HepG2 (cell line): ENCODE measurements around the gene RIOK2. TPM values are rescaled to one million over a fixed set of nuclear protein-coding genes. Genes with fewer than 3 reads are reported as not detected.

ENCODE experiments used
- ATAC-seq: fragments of 200-7000 bp; cut with Tn5 transposase; 3 replicates; pipeline ENCODE4 v1.9.1; 2020; ENCODE audit warnings: mild to moderate bottlenecking, moderate library complexity
- BruUV-seq: library from RNA; stranded (reverse); fragments of 400-500 nt; replicated peaks from 2 replicates; lab custom pipeline; 2021; lab: Mats Ljungman, UMichigan
- CTCF ChIA-PET: fragments of 300-600 bp; formaldehyde crosslinking; extraction: SDS; loops from one replicate; lab custom pipeline; 2021; ENCODE audit warnings: low total read pairs, inconsistent platforms, low intra/inter-chr PET ratio; lab: Yijun Ruan, JAX
- POLR2A ChIA-PET: fragments of 350-600 bp; sonication (Branson Sonifier 250); formaldehyde crosslinking; loops from one replicate; lab custom pipeline; 2020; ENCODE audit warnings: antibody characterized with exemption, inconsistent platforms; lab: Yijun Ruan, JAX
- DNase-seq: peaks from one replicate; pipeline ENCODE4 v3.0.0-alpha.2; 2015; ENCODE audit warnings: low spot score
- FAIRE-seq: peaks from 3 replicates; lab custom pipeline; 2011; peaks lifted over from hg19 to GRCh38; lab: Jason Lieb, UNC
- H2AFZ ChIP-seq: one replicate; pipeline ENCODE4 v1.6.1; 2011; ENCODE audit warnings: low read length, inconsistent platforms
- H3K27ac ChIP-seq: fragments of 300-600 bp; 3 replicates; pipeline ENCODE4 v1.8.0; 2011; ENCODE audit warnings: mixed run types, mild to moderate bottlenecking, mixed read lengths, low read length, inconsistent platforms; ENCODE audit not compliant: insufficient read depth; ENCODE audit errors: extremely low read length
- H3K27me3 ChIP-seq, 2 experiments: fragments of 200-600 bp in 1 of 2; 2 replicates in 1 of 2; 3 replicates in 1 of 2; pipeline versions ENCODE4 v1.6.0 to v1.8.0; 2011; ENCODE audit warnings: low read length in 2 of 2, mild to moderate bottlenecking in 2 of 2, moderate library complexity in 2 of 2, inconsistent platforms in 1 of 2; ENCODE audit not compliant: insufficient read depth in 2 of 2, control insufficient read depth in 1 of 2
- H3K36me3 ChIP-seq, 2 experiments: fragments of 200-600 bp in 1 of 2; replicated peaks in 1 of 2; 2 replicates in 1 of 2; 3 replicates in 1 of 2; pipeline versions ENCODE4 v1.5.1 to v1.8.0; 2011; ENCODE audit warnings: low read length in 2 of 2, inconsistent platforms in 1 of 2; ENCODE audit not compliant: insufficient read depth in 2 of 2, control insufficient read depth in 1 of 2
- H3K4me1 ChIP-seq: 2 replicates; pipeline ENCODE4 v1.5.1; 2012; ENCODE audit warnings: low read length, inconsistent platforms; ENCODE audit not compliant: insufficient read depth
- H3K4me2 ChIP-seq: 2 replicates; pipeline ENCODE4 v1.6.0; 2011; ENCODE audit warnings: low read depth, low read length, inconsistent platforms
- H3K4me3 ChIP-seq, 3 experiments: fragments of 200-600 bp in 1 of 3; sonication (generic), shearing (Covaris generic) in 1 of 3; replicated peaks in 1 of 3; 2 replicates each; pipeline ENCODE4 v1.5.1; 2011 to 2016; ENCODE audit warnings: low read length in 3 of 3, inconsistent platforms in 2 of 3, low read depth in 2 of 3, mild to moderate bottlenecking in 2 of 3, control low read depth in 1 of 3, mixed read lengths in 1 of 3; ENCODE audit not compliant: insufficient read depth in 1 of 3
- H3K79me2 ChIP-seq: one replicate; pipeline ENCODE4 v1.6.1; 2011; ENCODE audit warnings: low read length, inconsistent platforms; ENCODE audit not compliant: insufficient read depth
- H3K9ac ChIP-seq: 2 replicates; pipeline ENCODE4 v1.6.0; 2011; ENCODE audit warnings: mild to moderate bottlenecking, low read depth, low read length, inconsistent platforms; ENCODE audit not compliant: insufficient read depth
- H3K9me3 ChIP-seq: 2 replicates; pipeline ENCODE4 v1.5.1; 2012; ENCODE audit warnings: mild to moderate bottlenecking, low read length
- H4K20me1 ChIP-seq: 2 replicates; pipeline ENCODE4 v1.6.0; 2011; ENCODE audit warnings: inconsistent platforms, mild to moderate bottlenecking, low read length, moderate library complexity; ENCODE audit not compliant: insufficient read depth
- AHR ChIP-seq: IDR thresholded peaks from 2 replicates; pipeline ENCODE4 v1.6.1; 2018; ENCODE audit warnings: missing genetic modification reagents, missing compliant biosample characterization
- AKNA ChIP-seq: sonication (generic); formaldehyde crosslinking; IDR thresholded peaks from 2 replicates; pipeline ENCODE4 v1.4.0; 2020; ENCODE audit warnings: missing genetic modification reagents, borderline replicate concordance
- CSRNP1 ChIP-seq: sonication (generic); formaldehyde crosslinking; IDR thresholded peaks from 2 replicates; pipeline ENCODE4 v1.8.1; 2023; ENCODE audit warnings: mild to moderate bottlenecking, missing genetic modification reagents
- MBD4 ChIP-seq: IDR thresholded peaks from 2 replicates; pipeline ENCODE4 v1.6.1; 2012; ENCODE audit warnings: low read length, inconsistent platforms, borderline replicate concordance
- MEF2D ChIP-seq: sonication (generic); formaldehyde crosslinking; IDR thresholded peaks from 2 replicates; pipeline ENCODE4 v1.5.1; 2020; ENCODE audit warnings: mild to moderate bottlenecking, missing genetic modification reagents
- RFX1 ChIP-seq: fragments of 450-650 bp; IDR thresholded peaks from 2 replicates; pipeline ENCODE4 v1.6.1; 2017
- ZNF557 ChIP-seq: sonication (generic); formaldehyde crosslinking; IDR thresholded peaks from 2 replicates; pipeline ENCODE4 v1.4.0; 2020; ENCODE audit warnings: missing genetic modification reagents
- WGBS: methylation state at CpG from one replicate; pipeline ENCODE4 v1.1.6; 2017; ENCODE audit warnings: low lambda C conversion rate; 5-methylcytosine and 5-hydroxymethylcytosine counted together
- in situ Hi-C: cut with HindIII; loops from 2 replicates; pipeline ENCODE4 v1.10.0; 2017; ENCODE audit warnings: low pct_unique_long_range_greater_than_20kb; ENCODE audit not compliant: extremely low pct_ligation_motif_present
- intact Hi-C: fragments of 100-400 bp; cut with micrococcal nuclease; formaldehyde crosslinking; loops from one replicate; pipeline ENCODE4 v1.10.0; 2022; ENCODE audit not compliant: unreplicated experiment
- polyA plus RNA-seq, 8 experiments: library from polyadenylated mRNA; depleted of rRNA in 3 of 8; stranded (reverse) in 7 of 8; unstranded in 1 of 8; fragments of >200 nt; fragmentation: Illumina TruSeq in 4 of 8; extraction: Trizol in 4 of 8; gene quantifications; 2 replicates each; pipeline versions ENCODE4 v1.2.1 to v1.2.3, GENCODE V29; 2011 to 2016; ENCODE audit warnings: low read depth in 4 of 8, missing spikeins in 1 of 8, mixed read lengths in 1 of 8; ENCODE audit not compliant: insufficient read depth in 1 of 8
- total RNA-seq, 5 experiments: library from RNA; depleted of rRNA; stranded (reverse); fragments of >200 nt; fragmentation: Illumina TruSeq; extraction: Trizol; gene quantifications; 2 replicates each; pipeline ENCODE4 v1.2.3, GENCODE V29; 2016; ENCODE audit warnings: low read depth in 1 of 5

The RIOK2 gene
- total and polyA plus RNA-seq, 2 of the 13 experiments (the other 11 are each of a cell fraction or from before 2014, with no cell fraction given) = 8.1 to 46.6 TPM

DNA sequence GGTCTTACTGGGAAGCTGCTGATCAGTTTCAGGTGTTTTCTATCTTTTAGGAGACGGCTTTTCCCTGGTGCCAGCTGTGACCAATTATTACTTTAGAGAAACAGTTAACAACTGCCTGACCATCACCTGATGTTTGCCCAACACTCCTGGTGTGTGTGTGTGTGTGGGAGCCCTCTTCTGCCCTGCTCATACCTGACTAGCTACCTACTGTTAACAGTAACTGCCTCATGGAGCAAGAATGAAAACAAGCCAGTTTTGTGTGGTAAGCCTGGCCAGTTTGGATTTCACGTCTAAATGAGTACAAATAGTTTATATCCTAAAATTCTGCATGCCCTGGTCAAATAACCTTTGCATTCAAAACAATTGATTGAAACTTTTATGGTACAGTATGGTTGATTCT lies 46.1 kb upstream of the RIOK2 start:
- intact Hi-C loops = no loop called here
- Histone ChIP-seq H4K20me1 (no peaks in the 10 kb centered on the region), H3K36me3 (no peaks in the 10 kb centered on the region), H3K9me3 (no peaks in the 10 kb centered on the region), H3K9ac (no peak overlapping the region), H2AFZ (no peak overlapping the region), H3K27ac (no peak overlapping the region), H3K27me3 (no peaks in the 10 kb centered on the region), H3K4me2 (no peak overlapping the region), H3K79me2 (no peaks in the 10 kb centered on the region), H3K4me1 (peaks cover 3% of the 10 kb centered on the region), H3K4me3 (no peak overlapping the region)
- ChIA-PET POLR2A (no interaction called here), CTCF (no interaction called here)
- in situ Hi-C loops = no loop called here
- TF ChIP-seq AKNA = no peak
- TF ChIP-seq CSRNP1 (CRISPR knock-in tag) = no peak
- no peak for TF ChIP-seq RFX1
- no peak for TF ChIP-seq AHR (CRISPR knock-in tag)
- TF ChIP-seq MBD4 = no peak
- no peak for TF ChIP-seq MEF2D (CRISPR knock-in tag)
- no peak for TF ChIP-seq ZNF557 (CRISPR knock-in tag)
- FAIRE-seq = no peak
- WGBS = 55% methylated on average over 2 of the region's 2 CpGs
- no peak for ATAC-seq
- BruUV-seq = no TSS peak
- DNase-seq = no peak
